Measurements from ENCODE around the gene PRSS36. TPM values are rescaled to one million over a fixed set of nuclear protein-coding genes. Genes with fewer than 3 reads are reported as not detected.

Gene PRSS36
- total RNA-seq, 1 experiment from 2014 or later: 1.6 TPM

- Histone ChIP-seq H3K27me3 (replicated peaks; ENCODE audit: control insufficient read depth, insufficient read depth, low read length) (no peaks in the 10 kb centered on the region), H3K4me3 (ENCODE audit: low read depth, low read length) (peak within 1 kb of the TSS; percentile 78), H3K36me3 (ENCODE audit: control insufficient read depth, insufficient read depth, low read length) (peaks cover 6% of the 10 kb centered on the region), H3K9me3 (no peaks in the 10 kb centered on the region), H3K4me1 (peaks cover 85% of the 10 kb centered on the region)
- Mint-ChIP-seq H3K4me3 (ENCODE audit: unreplicated experiment) (peak within 1 kb of the TSS; percentile 76), H3K9me3 (ENCODE audit: unreplicated experiment) (no peaks in the 10 kb centered on the region), H3K4me1 (ENCODE audit: low read depth, unreplicated experiment) (peaks cover 54% of the 10 kb centered on the region), H3K36me3 (ENCODE audit: insufficient read depth, unreplicated experiment) (peaks cover 69% of the 10 kb centered on the region), H3K27ac (ENCODE audit: unreplicated experiment) (peak within 1 kb of the TSS; percentile 75), H3K27me3 (ENCODE audit: insufficient read depth, unreplicated experiment) (no peaks in the 10 kb centered on the region)
- TF ChIP-seq CTCF (IDR thresholded peaks at IDR 0.05; ENCODE audit: insufficient read depth in 1 of 2, low read depth in 1 of 2, low read length in 1 of 2, severe bottlenecking in 1 of 2, unreplicated experiment in 1 of 2): no peak
- DNase-seq: peak; percentile 85 to 89
- ChIA-PET CTCF (interaction anchor here (0.5 to 2.1 kb wide), 4 partner anchors 18 to 452 kb away, joined by 3 to 12 read pairs (median 4); partner anchors contain the start of genes HSD3B7 and KAT8), POLR2A (interaction anchor here (0.6 to 3.7 kb wide), 5 partner anchors 18 to 158 kb away, joined by 3 to 52 read pairs (median 4); partner anchors contain the start of genes KAT8, ZNF646 and ZNF668)
- intact Hi-C loops (cut with micrococcal nuclease; ENCODE audit: unreplicated experiment): loop anchor here (1.0 to 10.0 kb wide), 2 partner anchors 18 to 319 kb away; partner anchors contain the start of genes ARMC5 and KAT8
- BruUV-seq (replicated peaks): no TSS peak
Observed at GRCh38 chr16:31135535-31136286, 14.2 kb downstream of the PRSS36 start, which contains the start of gene PRSS8. TSS of gene PRSS8 (minus strand) at chr16:31135727. CDS start at chr16:31135498, 229 bp downstream.

GRCh38 chr16:31134625-31135534 is 15.0 kb downstream of the PRSS36 start:
- Mint-ChIP-seq H3K27ac (ENCODE audit: unreplicated experiment) (peak overlapping the region; percentile 75), H3K4me1 (ENCODE audit: low read depth, unreplicated experiment) (peaks cover 51% of the 10 kb centered on the region), H3K36me3 (ENCODE audit: insufficient read depth, unreplicated experiment) (peaks cover 65% of the 10 kb centered on the region), H3K27me3 (ENCODE audit: insufficient read depth, unreplicated experiment) (no peaks in the 10 kb centered on the region), H3K9me3 (ENCODE audit: unreplicated experiment) (no peaks in the 10 kb centered on the region), H3K4me3 (ENCODE audit: unreplicated experiment) (peak overlapping the region; percentile 76)
- CTCF ChIA-PET: interaction anchor here (0.5 to 2.1 kb wide), 5 partner anchors 8 to 451 kb away, joined by 3 to 12 read pairs (median 3); partner anchors contain the start of gene KAT8
- H3K4me1 ChIP-seq: peaks cover 83% of the 10 kb centered on the region
- intact Hi-C loops (cut with micrococcal nuclease; ENCODE audit: unreplicated experiment): loop anchor here (1.0 to 10.0 kb wide), 2 partner anchors 18 to 320 kb away; partner anchors contain the start of genes ARMC5 and KAT8
- BruUV-seq (replicated peaks): TSS peak; percentile 62
- no peak for TF ChIP-seq CTCF (IDR thresholded peaks at IDR 0.05; ENCODE audit: insufficient read depth in 1 of 2, low read depth in 1 of 2, low read length in 1 of 2, severe bottlenecking in 1 of 2, unreplicated experiment in 1 of 2)
- peak overlapping the region; percentile 78 for H3K4me3 ChIP-seq (ENCODE audit: low read depth, low read length)
- POLR2A ChIA-PET: interaction anchor here (0.6 to 3.7 kb wide), 3 partner anchors 17 to 61 kb away, joined by 3 to 52 read pairs (median 4); partner anchors contain the start of genes KAT8, ZNF646 and ZNF668
- peak; percentile 67 to 72 for DNase-seq
- H3K36me3 ChIP-seq (ENCODE audit: control insufficient read depth, insufficient read depth, low read length): peaks cover 6% of the 10 kb centered on the region
- no peaks in the 10 kb centered on the region for H3K27me3 ChIP-seq (replicated peaks; ENCODE audit: control insufficient read depth, insufficient read depth, low read length)
- H3K9me3 ChIP-seq: no peaks in the 10 kb centered on the region

Data from Caco-2 (cell line).